HL-60 (cell line): Measurements from ENCODE around the gene MAGEF1.

ENCODE experiments used
- CTCF ChIP-seq: IDR thresholded peaks from one replicate; pipeline ENCODE4 v1.5.1; 2011; ENCODE audit warnings: low read length, control low read depth, inconsistent platforms; ENCODE audit not compliant: insufficient read depth
- GABPA ChIP-seq: IDR thresholded peaks from 2 replicates; pipeline ENCODE4 v1.6.1; 2012; ENCODE audit warnings: low read depth

GRCh38 chr3:184758056-184758455 is 46.2 kb upstream of the MAGEF1 start:
- TF ChIP-seq CTCF (no peak), GABPA (no peak)
